Amygdala (tissue), 56 donors: ENCODE measurements around the gene ANKRD9.
A peak's percentile ranks its signal among the peaks of the same experiment; 100 is the strongest.

Experiments used
- DNase-seq, 56 donors: peaks; one replicate each; lab custom pipeline; 2025; lab: John Stamatoyannopoulos, UW

ANKRD9 gene

GRCh38 chr14:102500158-102500662 is 9.4 kb downstream of the ANKRD9 start:
- DNase-seq = peak in 2 of 56 donors; percentile 29 to 37

- DNase-seq = no peak
Measured at GRCh38 chr14:102499401-102500157, 10.0 kb downstream of the ANKRD9 start.

GRCh38 chr14:102498678-102499265 is 10.8 kb downstream of the ANKRD9 start:
- no peak for DNase-seq

GRCh38 chr14:102497998-102498677 is 11.4 kb downstream of the ANKRD9 start:
- peak in 8 of 56 donors; percentile 18 to 61 (median 41) for DNase-seq

GRCh38 chr14:102496958-102497744 is 12.4 kb downstream of the ANKRD9 start:
- no peak for DNase-seq

GRCh38 chr14:102496331-102496691 is 13.3 kb downstream of the ANKRD9 start:
- DNase-seq = no peak

DNA sequence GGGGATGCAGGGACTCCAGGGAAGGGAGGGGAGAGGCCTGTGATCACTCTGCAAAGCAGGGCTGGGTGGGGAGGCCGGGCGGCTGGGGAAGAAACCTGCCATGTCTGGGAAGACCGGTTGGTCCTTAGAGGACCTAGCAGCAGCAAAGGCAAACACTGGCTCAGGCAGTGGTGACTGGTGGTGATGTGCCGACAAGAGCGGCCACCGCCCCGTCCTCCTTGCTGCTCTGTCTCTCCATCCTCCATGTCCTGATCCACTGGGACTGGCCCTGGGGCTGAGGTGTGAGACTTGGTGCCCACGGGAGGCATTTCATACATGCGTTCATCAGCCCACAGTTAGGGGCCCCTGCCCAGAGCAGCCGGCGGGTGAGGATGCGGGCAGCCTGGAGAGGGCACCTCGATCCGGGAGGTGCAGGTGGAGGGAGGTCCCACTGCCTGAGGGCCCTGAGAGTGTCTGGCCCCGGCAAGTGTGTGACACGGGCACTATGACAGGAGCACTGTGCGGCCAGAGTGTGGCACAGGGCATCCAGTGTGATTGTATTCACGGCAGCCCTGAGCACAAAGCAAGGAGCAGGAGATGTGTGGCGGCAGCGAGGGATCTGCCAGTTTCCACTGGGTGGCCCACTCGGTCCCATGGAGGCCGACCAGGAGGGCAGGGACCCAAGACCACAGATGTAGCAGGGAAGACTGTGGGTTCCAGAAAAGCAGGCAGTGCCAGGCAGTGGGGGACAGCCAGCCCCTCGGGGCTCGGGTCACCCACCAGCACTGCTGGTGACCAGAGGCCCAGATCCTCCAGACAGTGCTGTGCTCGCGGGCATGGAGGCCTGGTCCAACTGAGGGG is 13.9 kb downstream of the ANKRD9 start:
- DNase-seq = no peak

DNA sequence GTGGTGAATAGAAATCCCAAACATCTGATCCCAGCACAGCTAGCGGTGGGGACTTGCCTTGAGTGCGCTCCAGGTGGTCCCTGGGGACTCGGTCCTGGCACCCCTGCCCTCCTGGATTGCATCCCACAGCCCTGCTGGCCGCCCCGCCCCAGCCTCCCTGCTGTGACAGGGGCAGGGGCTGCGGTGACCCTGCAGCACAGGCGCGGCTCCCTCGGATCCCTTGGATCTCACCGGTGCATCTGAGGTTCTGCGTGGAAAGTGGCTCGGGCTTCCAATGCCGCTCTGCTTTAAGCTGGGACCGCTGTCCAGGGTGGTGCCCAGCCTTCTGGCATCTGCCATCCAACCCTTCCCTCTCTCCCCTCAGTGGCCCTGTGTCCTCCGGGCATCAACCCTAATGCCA is 16.0 kb downstream of the ANKRD9 start:
- DNase-seq = no peak

DNA sequence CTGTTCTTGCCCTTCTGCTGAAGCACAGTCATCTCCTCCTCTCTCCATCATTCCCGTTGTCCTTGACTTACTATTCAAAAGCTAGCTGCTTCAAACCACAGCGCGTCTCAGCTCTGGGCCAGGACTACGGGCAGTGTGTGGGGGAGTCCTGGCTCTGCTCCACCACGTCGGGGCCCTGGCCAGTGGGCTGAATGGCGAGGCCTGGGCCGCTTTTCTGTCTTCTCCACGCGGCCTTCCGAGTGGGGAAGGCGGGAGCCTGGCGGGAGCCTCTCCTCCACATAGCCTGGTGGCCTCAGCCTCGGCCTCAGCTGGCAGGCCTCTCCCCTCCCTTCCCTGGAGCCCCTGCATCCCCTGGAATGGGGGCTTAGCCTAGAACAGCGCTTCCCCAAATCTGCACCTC is 16.5 kb downstream of the ANKRD9 start:
- peak in 1 of 56 donors; percentile 32 for DNase-seq

- DNase-seq = no peak
Measured at GRCh38 chr14:102492531-102492910, 17.1 kb downstream of the ANKRD9 start.

DNA sequence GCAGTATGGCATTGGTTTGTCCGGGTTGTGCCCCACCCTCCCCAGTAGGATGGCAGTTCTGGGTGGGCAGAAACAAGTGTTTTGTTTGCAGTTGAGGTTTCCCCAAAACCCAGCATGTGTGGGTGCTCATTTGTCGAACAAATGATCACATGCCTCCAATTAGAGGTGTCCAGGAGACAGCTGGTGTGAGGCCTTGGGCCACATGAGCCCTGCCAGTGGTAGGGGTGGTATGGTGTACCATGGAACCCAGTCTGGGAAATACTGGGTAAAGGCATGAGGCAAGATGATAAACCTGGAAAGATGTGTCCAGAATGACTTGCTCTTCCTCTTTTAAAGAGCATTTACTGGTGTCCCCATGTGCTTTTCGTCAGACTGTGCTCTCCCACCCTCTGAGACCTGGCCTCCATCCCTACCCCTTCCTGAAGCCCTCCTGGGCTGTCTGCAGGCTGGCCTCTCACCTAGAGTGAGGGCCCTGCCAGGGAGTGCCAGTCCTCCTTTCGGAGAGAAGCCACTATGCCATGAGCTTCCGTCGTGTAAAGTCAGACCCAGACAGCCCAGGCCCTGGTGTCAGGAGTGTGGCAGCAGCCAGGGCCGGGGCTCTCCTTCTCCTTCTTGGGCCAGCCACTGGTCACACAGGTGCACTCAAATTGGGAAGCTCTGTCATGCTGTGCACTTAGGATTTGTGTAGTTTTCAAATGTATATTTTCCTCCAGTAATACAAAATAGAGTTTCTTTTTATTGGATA is 17.6 kb downstream of the ANKRD9 start:
- no peak for DNase-seq

GRCh38 chr14:102491366-102491765 is 18.2 kb downstream of the ANKRD9 start:
- DNase-seq = no peak

DNA sequence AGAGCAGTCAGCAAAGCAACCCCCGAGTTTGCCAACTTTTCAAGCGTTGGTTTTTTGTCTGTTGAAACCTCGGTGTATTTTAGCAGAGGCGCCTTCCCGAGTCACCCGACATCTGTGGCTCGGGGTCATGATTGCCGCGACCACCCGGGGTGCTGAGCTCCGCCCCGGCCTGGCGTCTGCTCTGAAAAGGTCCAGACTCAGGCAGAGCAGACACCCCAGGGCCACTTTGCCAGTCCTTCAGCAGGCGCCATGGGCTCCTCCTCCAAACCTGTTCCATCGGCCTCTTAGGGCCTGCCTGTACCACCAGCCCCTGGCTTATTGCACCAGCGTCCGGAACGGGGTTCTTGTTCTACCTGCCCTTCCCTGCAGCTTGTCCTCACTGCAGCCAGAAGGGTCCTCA is 19.1 kb downstream of the ANKRD9 start:
- DNase-seq = no peak

DNA sequence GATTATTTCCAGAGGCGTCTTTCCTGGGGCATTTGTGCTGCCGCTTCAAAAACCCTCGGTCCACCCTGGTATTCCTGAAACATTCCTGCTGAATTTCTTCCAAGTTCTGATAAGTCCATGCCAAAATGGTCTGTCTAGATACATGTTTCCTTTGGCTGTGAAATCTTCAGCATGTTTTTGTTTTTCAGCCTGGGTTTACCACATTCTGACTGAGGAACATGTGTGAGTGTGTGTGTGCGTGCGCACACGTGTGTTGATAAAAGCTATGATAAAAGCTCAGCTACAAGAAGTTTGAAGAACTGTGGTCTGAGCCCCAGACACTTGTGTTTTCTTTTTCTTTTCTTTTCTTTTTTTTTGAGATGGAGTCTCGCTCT is 22.4 kb downstream of the ANKRD9 start:
- DNase-seq = no peak

DNA sequence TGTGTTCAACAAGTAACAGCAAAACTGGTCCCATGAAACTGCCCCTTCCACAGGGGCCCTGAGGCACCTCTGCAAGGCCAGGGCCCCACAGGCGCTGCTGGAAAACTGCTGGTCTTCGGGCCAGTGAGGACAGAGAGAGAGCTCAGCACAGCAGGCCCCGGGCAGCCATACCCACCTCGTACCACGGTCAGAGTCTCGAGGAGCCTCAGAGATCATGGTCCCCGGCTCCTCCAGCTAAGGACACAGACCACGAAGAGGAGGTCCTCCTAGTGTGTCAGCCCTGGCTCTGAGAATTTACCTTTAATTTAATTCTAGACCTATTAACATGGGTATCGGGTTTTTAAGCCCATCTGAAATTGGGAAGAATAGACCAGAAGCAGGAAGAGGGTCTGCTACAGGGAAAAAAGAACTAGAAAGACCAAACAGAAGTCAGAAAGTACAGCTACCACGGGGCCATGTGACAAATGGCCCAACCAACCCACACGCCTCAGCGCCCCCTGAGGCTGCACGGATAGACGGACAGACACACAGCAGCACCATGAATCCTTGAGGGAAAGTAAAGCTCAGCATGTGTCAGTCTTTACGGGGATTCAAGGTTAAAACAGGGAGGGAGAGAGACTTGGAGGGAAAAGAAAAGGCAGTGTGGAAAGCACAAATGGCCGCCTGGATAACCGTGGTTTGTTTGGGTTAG is 22.9 kb downstream of the ANKRD9 start:
- DNase-seq = no peak

DNA sequence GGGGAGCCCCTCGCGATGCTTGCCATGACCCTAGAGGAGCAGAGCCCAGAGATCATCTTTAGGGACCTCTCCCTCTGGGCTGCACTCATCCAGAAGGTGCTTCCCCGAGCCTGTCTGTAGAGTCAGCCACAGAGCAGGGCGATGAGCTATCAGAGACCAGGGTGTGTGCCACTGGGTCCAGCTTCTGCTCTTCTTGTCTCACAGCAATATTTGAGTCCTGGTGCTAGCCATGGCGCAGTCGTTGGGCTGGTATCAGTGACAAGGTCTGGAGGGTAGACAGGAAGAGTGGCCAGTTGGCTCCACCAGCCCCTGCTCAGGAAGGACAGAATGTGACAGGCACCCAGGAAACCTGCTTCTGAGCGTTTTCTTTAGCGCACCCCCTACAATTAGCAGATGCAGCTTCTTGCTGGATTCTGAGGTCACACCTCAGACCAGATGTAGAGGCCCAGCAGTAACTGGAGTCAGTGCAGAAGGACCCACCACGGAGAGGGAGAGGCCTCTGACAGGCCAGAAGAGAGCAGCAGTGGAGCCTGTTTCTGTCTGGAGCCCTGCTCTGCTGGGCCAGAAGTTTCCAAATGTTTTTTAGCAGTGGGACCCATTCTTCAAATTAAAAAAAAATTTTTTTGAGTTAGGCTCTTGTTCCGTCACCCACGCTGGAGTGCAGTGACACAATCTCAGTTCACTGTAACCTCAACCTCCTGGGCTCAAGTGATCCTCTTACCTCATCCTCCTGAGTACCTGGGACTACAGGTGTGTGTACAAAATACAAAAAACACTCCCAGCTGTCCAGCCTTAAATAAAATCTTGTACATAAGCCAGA is 23.7 kb downstream of the ANKRD9 start:
- DNase-seq = no peak

GRCh38 chr14:102484316-102484715 is 25.3 kb downstream of the ANKRD9 start:
- no peak for DNase-seq

GRCh38 chr14:102481791-102482238 is 27.8 kb downstream of the ANKRD9 start:
- peak in 1 of 56 donors; percentile 19 for DNase-seq
